ENCODE data around the gene GRPEL2.

GRPEL2 gene

DNA sequence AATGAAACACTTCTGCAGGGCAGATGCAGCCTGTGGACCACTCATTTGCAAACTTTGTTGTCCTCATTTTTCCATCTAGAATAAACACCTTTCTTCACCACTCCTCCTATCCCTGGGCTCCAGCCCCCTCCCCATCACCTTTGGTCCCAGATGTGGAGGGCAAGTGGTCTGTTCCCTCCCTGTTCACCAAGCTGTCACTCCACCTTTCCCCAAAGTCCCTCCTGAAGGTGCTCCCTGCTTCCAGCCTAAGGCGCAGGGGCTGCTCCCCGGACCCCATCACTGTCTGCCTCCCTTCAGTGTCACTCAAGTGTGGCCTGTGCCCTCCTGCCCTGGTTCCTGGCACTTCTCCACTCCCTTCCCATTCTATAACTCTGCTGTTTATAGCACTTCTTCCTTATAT lies 19.4 kb downstream of the GRPEL2 start:
- no peak for TF ChIP-seq CTCF (IDR thresholded peaks at IDR 0.05; ENCODE audit: borderline replicate concordance, extremely low read depth, low read length, poor library complexity, severe bottlenecking)
- no peak for TF ChIP-seq EZH2 (IDR thresholded peaks at IDR 0.05; ENCODE audit: borderline replicate concordance, low read depth, low read length, severe bottlenecking)
- no peak overlapping the region for H2AFZ ChIP-seq (ENCODE audit: low read depth, low read length)
- peaks cover 6% of the 10 kb centered on the region; the same call in 1 of the 2 replicates for H3K4me1 ChIP-seq (ENCODE audit: insufficient read depth, low read length)
- H4K20me1 ChIP-seq (ENCODE audit: insufficient read depth, low read length), result no peaks in the 10 kb centered on the region; the same call in 1 of the 2 replicates
- H3K4me2 ChIP-seq (ENCODE audit: insufficient read depth, low read length), result no peak overlapping the region
- H3K27me3 ChIP-seq (ENCODE audit: insufficient read depth, low read length, poor library complexity), result no peaks in the 10 kb centered on the region
- H3K9me3 ChIP-seq (ENCODE audit: insufficient read depth, low read length, severe bottlenecking), result no peaks in the 10 kb centered on the region
- DNase-seq (no peak), ATAC-seq (ENCODE audit: insufficient read depth, low read depth) (no peak)
- no peaks in the 10 kb centered on the region for H3K36me3 ChIP-seq (ENCODE audit: insufficient read depth, low read length)
- H3K4me3 ChIP-seq (ENCODE audit: low read depth in 1 of 2, low read length in 2 of 2), result no peak overlapping the region
- H3K9ac ChIP-seq (ENCODE audit: low read depth, low read length), result no peak overlapping the region
- no peak overlapping the region for H3K27ac ChIP-seq (ENCODE audit: low read length)
- H3K79me2 ChIP-seq (ENCODE audit: insufficient read depth, low read length), result no peaks in the 10 kb centered on the region

DNA sequence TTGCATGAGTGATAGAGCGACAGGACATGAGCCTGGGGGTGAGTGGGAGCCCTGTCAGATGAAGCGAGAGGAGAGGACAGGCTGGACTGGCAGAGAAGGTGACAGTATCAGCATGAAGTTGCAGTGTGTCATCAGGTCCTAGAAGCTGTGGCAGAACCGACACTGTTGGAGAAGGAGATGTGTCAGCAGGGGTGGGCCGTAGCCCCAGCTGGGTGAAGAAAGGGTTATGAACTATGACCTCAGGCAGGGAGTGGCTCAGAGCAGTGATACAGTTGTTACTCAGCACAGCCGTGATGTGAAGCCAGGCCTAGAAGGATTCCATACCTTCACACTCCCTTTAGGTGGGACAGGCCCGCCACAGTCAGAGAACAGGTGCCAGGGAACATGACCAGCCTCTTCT lies 20.1 kb downstream of the GRPEL2 start:
- Histone ChIP-seq H3K9me3 (ENCODE audit: insufficient read depth, low read length, severe bottlenecking) (no peaks in the 10 kb centered on the region), H3K79me2 (ENCODE audit: insufficient read depth, low read length) (no peaks in the 10 kb centered on the region), H4K20me1 (ENCODE audit: insufficient read depth, low read length) (no peaks in the 10 kb centered on the region; the same call in 1 of the 2 replicates), H2AFZ (ENCODE audit: low read depth, low read length) (no peak overlapping the region), H3K4me1 (ENCODE audit: insufficient read depth, low read length) (no peaks in the 10 kb centered on the region), H3K27me3 (ENCODE audit: insufficient read depth, low read length, poor library complexity) (no peaks in the 10 kb centered on the region), H3K4me3 (ENCODE audit: low read depth in 1 of 2, low read length in 2 of 2) (no peak overlapping the region), H3K4me2 (ENCODE audit: insufficient read depth, low read length) (no peak overlapping the region), H3K9ac (ENCODE audit: low read depth, low read length) (no peak overlapping the region), H3K36me3 (ENCODE audit: insufficient read depth, low read length) (no peaks in the 10 kb centered on the region), H3K27ac (ENCODE audit: low read length) (no peak overlapping the region)
- TF ChIP-seq CTCF (IDR thresholded peaks at IDR 0.05; ENCODE audit: borderline replicate concordance, extremely low read depth, low read length, poor library complexity, severe bottlenecking), result no peak
- TF ChIP-seq EZH2 (IDR thresholded peaks at IDR 0.05; ENCODE audit: borderline replicate concordance, low read depth, low read length, severe bottlenecking), result no peak
- ATAC-seq (ENCODE audit: insufficient read depth, low read depth) (no peak), DNase-seq (no peak)

GRCh38 chr5:149366169-149366729 lies 20.9 kb downstream of the GRPEL2 start:
- no peak for TF ChIP-seq EZH2 (IDR thresholded peaks at IDR 0.05; ENCODE audit: borderline replicate concordance, low read depth, low read length, severe bottlenecking)
- no peak for TF ChIP-seq CTCF (IDR thresholded peaks at IDR 0.05; ENCODE audit: borderline replicate concordance, extremely low read depth, low read length, poor library complexity, severe bottlenecking)
- Histone ChIP-seq H3K36me3 (ENCODE audit: insufficient read depth, low read length) (no peaks in the 10 kb centered on the region), H3K27me3 (ENCODE audit: insufficient read depth, low read length, poor library complexity) (no peaks in the 10 kb centered on the region), H3K9me3 (ENCODE audit: insufficient read depth, low read length, severe bottlenecking) (no peaks in the 10 kb centered on the region), H3K9ac (ENCODE audit: low read depth, low read length) (no peak overlapping the region), H3K79me2 (ENCODE audit: insufficient read depth, low read length) (no peaks in the 10 kb centered on the region), H3K27ac (ENCODE audit: low read length) (no peak overlapping the region), H4K20me1 (ENCODE audit: insufficient read depth, low read length) (no peaks in the 10 kb centered on the region; the same call in 1 of the 2 replicates), H3K4me1 (ENCODE audit: insufficient read depth, low read length) (no peaks in the 10 kb centered on the region), H3K4me3 (ENCODE audit: low read depth in 1 of 2, low read length in 2 of 2) (no peak overlapping the region), H2AFZ (ENCODE audit: low read depth, low read length) (no peak overlapping the region), H3K4me2 (ENCODE audit: insufficient read depth, low read length) (no peak overlapping the region)
- no peak for DNase-seq
- no peak for ATAC-seq (ENCODE audit: insufficient read depth, low read depth)

All from DND-41 (cell line).